ENCODE data around the gene GYG1.

DNA sequence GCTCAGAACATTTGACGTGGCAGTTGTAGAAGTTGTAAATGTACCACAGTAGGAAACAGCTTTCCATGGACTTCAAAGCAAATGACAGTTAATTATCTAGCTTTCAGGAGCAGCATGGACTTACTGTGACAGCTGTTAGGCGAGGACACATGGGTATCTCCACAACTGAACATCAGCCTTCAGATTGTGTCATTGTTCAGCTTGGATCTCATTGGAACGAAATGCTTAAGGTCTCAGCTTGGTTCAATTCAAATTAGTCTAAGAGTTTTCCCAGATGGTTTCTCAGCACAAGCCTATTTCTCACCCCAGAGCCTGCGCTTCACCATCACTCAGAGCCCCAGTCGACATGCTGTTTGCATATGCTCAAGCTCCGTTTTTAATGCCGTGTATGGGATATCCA lies 21.1 kb upstream of the GYG1 start:
- TF ChIP-seq CTBP1 (IDR thresholded peaks at IDR 0.05; ENCODE audit: borderline replicate concordance) (no peak), BHLHE40 (IDR thresholded peaks at IDR 0.05; ENCODE audit: borderline replicate concordance) (no peak), SP1 (IDR thresholded peaks at IDR 0.05) (no peak), FOXM1 (IDR thresholded peaks at IDR 0.05; ENCODE audit: borderline replicate concordance) (no peak), NFRKB (IDR thresholded peaks at IDR 0.05) (no peak), FOXK2 (IDR thresholded peaks at IDR 0.05) (no peak), ELF4 (IDR thresholded peaks at IDR 0.05) (no peak), SUZ12 (IDR thresholded peaks at IDR 0.05) (no peak), ZNF384 (IDR thresholded peaks at IDR 0.05) (no peak), LEF1 (IDR thresholded peaks at IDR 0.05; ENCODE audit: borderline replicate concordance) (no peak), FOXA1 (IDR thresholded peaks at IDR 0.05) (no peak)
